PC-9 (cell line): ENCODE measurements around the gene GMDS.

Source experiments
- EZH2 ChIP-seq: fragments of 200-600 bp; sonication (generic); IDR thresholded peaks from 2 replicates; pipeline ENCODE4 v1.8.0; 2017; ENCODE audit warnings: antibody characterized with exemption, low read depth
- TF ChIP-seq, protein P1 (sequence below): fragments of 200-600 bp; sonication (generic); conservative IDR thresholded peaks from 2 replicates; pipeline ENCODE4 v1.6.1; 2017; ENCODE audit warnings: mixed run types, antibody characterized with exemption, mild to moderate bottlenecking, moderate library complexity

DNA sequence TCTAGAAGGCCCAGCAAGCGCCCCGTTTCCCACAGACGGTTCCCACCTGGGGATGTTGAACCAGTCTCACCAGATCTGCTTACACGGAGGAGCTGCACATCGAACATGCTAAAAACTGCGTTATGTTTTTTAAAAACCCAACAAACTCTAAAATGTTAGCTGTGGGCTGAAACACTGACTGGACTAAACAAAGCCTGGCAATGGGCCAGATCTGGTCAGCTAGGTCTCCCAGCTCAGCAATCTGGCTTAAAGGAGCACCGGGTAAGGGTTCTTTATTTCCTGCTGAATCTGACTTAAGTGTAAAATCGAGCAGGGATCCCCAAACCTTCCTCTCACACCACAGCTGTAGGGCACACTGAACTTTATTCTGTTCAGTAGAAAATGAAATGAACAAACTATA is 478.8 kb downstream of the GMDS start:
- TF ChIP-seq, protein P1, sequence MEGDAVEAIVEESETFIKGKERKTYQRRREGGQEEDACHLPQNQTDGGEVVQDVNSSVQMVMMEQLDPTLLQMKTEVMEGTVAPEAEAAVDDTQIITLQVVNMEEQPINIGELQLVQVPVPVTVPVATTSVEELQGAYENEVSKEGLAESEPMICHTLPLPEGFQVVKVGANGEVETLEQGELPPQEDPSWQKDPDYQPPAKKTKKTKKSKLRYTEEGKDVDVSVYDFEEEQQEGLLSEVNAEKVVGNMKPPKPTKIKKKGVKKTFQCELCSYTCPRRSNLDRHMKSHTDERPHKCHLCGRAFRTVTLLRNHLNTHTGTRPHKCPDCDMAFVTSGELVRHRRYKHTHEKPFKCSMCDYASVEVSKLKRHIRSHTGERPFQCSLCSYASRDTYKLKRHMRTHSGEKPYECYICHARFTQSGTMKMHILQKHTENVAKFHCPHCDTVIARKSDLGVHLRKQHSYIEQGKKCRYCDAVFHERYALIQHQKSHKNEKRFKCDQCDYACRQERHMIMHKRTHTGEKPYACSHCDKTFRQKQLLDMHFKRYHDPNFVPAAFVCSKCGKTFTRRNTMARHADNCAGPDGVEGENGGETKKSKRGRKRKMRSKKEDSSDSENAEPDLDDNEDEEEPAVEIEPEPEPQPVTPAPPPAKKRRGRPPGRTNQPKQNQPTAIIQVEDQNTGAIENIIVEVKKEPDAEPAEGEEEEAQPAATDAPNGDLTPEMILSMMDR: no peak
- no peak for TF ChIP-seq EZH2
